ENCODE data around the gene MCF2L2. TPM values are rescaled to one million over a fixed set of nuclear protein-coding genes. Genes with fewer than 3 reads are reported as not detected.
A peak's percentile ranks its signal among the peaks of the same experiment; 100 is the strongest.

The MCF2L2 gene
- total and polyA plus RNA-seq, 7 experiments from 2014 or later, result 0.15 to 4.3 (median 0.47) TPM; not detected in 1

DNA sequence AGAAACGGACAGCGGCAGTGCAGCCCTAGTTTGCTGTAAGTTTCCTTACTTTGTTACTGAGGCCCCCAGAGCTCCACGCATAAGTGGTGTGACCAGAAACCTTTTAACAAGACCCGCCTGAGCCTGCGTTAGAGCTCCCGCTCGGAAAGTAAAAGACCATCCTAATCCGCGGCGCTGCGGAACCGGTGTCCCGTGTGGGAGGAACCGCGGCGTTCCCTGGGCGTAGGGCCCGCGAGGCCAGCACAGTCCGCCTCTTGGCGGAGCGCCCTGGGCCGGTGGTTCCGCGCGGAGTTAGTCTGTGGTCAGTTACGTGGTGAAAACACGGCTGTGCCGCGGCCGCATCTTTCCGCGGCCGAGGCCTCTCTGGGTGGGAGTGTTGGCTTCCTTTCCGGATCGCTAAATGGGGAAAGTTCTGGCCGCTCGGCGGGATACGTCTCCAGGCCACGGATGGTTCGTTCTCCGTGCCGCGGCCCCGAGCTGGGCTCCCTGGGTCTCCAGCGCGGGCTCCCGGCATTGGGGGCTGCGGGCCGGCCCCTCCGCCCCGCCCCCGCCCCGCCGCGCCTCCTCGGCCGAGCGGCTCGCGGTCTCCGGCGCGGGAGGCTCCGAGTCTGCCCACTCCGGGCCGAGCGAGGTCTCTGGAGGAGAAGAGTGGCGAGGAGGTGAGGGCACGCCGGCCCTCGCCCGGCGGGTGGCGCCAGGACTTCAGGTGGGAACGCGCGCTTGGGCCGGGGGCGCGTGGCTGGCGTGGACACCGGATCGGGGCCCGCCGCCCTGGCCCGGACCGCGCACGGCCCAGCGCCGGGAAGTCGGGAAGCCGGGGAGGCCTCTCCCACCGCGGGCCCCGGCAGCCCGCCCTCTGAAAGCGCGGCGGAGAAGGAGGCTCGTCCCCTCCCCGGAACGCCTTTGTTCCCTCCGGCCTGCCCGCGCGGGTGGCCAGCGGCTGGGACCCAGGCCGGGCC lies 174.6 kb downstream of the MCF2L2 start:
- Histone ChIP-seq H3K4me1 (ENCODE audit: control insufficient read depth in 2 of 2, insufficient read depth in 2 of 2, low read length in 2 of 2) (peaks cover 0 to 3% of the 10 kb centered on the region in 2 donors), H3K27ac (ENCODE audit: low read depth, low read length) (no peak overlapping the region), H3K9me3 (ENCODE audit: control insufficient read depth in 2 of 3, low read length in 3 of 3) (no peaks in the 10 kb centered on the region), H3K4me3 (ENCODE audit: low read length) (peak overlapping the region; percentile 73), H3K36me3 (ENCODE audit: control insufficient read depth in 2 of 3, insufficient read depth in 3 of 3, low read length in 3 of 3) (no peaks in the 10 kb centered on the region), H3K27me3 (ENCODE audit: control insufficient read depth in 2 of 2, insufficient read depth in 2 of 2, low read length in 2 of 2) (peaks cover 0 to 5% of the 10 kb centered on the region in 2 donors)
- Mint-ChIP-seq H3K36me3 (peaks cover 0 to 4% (median 4%) of the 10 kb centered on the region in 5 donors), H3K9me3 (peaks cover 0 to 5% (median 0%) of the 10 kb centered on the region in 11 donors), H3K4me1 (peaks cover 0 to 14% (median 11%) of the 10 kb centered on the region in 7 donors), H3K4me3 (peak overlapping the region; percentile 65 to 83 (median 76)), H3K27me3 (peaks cover 18 to 59% (median 49%) of the 10 kb centered on the region in 5 donors), H3K27ac (peak overlapping the region in 2 of 9 donors; percentile 9 to 46)
- intact Hi-C loops (cut with micrococcal nuclease), result loop anchor here (1.0 to 5.0 kb wide), 4 partner anchors 31 to 129 kb away; no protein-coding TSS in a partner anchor
- DNase-seq, result peak in 7 of 9 donors; percentile 3 to 56 (median 12)
- ATAC-seq, result peak; percentile 77
- ChIA-PET POLR2A (no interaction called here), CTCF (interaction anchor here (0.7 kb wide), 1 partner anchor 26 kb away, joined by 3 read pairs; no protein-coding TSS in a partner anchor)

DNA sequence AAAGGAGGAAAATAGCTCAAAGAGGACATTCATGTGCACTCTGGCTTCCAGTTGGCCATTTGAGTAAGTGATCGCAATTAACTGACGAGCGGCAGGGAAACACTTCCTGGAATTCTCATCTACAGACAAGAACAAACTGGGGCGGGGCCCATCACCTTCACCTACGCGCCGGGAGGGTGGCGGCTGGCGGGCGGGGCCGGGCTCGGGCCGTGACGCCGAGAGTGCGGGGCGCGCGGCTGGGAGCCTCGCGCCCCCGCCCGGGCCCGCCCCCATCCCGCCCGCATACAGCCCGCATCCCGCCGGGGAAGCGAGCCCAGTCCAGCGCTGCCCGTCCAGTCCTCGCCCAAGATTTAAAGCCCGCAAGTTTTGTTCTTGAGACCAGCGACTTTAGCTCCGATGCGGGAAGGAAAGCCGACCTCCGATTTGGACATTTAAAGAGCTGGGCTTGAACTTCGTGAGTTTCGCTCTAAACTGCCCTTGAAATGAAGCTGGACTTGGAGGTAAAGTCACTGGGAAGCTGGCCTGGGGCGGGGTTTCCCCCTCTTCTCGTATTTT lies 175.4 kb downstream of the MCF2L2 start, which contains the start of gene B3GNT5:
TSS of gene B3GNT5 (plus strand) at position 281 of the 555 bp plus-strand sequence. CDS start 16,546 bp downstream, outside the sequence.
- peaks cover 0 to 5% (median 0%) of the 10 kb centered on the region in 11 donors for H3K9me3 Mint-ChIP-seq
- Histone ChIP-seq H3K4me1 (ENCODE audit: control insufficient read depth in 2 of 2, insufficient read depth in 2 of 2, low read length in 2 of 2) (peaks cover 0 to 3% of the 10 kb centered on the region in 2 donors), H3K27ac (ENCODE audit: low read depth, low read length) (no peak within 1 kb of the TSS), H3K36me3 (ENCODE audit: control insufficient read depth in 2 of 3, insufficient read depth in 3 of 3, low read length in 3 of 3) (no peaks in the 10 kb centered on the region), H3K4me3 (ENCODE audit: low read length) (peak within 1 kb of the TSS; percentile 73), H3K9me3 (ENCODE audit: control insufficient read depth in 2 of 3, low read length in 3 of 3) (no peaks in the 10 kb centered on the region), H3K27me3 (ENCODE audit: control insufficient read depth in 2 of 2, insufficient read depth in 2 of 2, low read length in 2 of 2) (peaks cover 0 to 5% of the 10 kb centered on the region in 2 donors)
- ChIA-PET CTCF (interaction anchor here (0.7 kb wide), 1 partner anchor 25 kb away, joined by 3 read pairs; no protein-coding TSS in a partner anchor), POLR2A (no interaction called here)
- H3K27me3 Mint-ChIP-seq, result peaks cover 18 to 52% (median 42%) of the 10 kb centered on the region in 5 donors
- DNase-seq, result peak in 6 of 9 donors; percentile 2 to 60 (median 20)
- peaks cover 0 to 14% (median 11%) of the 10 kb centered on the region in 7 donors for H3K4me1 Mint-ChIP-seq
- peaks cover 0 to 4% (median 0%) of the 10 kb centered on the region in 5 donors for H3K36me3 Mint-ChIP-seq
- intact Hi-C loops (cut with micrococcal nuclease), result loop anchor here (1.0 to 5.0 kb wide), 4 partner anchors 32 to 130 kb away; no protein-coding TSS in a partner anchor
- peak within 1 kb of the TSS in 2 of 9 donors; percentile 9 to 46 for H3K27ac Mint-ChIP-seq
- peak; percentile 30 for ATAC-seq
- peak within 1 kb of the TSS; percentile 73 to 86 (median 78) for H3K4me3 Mint-ChIP-seq

DNA sequence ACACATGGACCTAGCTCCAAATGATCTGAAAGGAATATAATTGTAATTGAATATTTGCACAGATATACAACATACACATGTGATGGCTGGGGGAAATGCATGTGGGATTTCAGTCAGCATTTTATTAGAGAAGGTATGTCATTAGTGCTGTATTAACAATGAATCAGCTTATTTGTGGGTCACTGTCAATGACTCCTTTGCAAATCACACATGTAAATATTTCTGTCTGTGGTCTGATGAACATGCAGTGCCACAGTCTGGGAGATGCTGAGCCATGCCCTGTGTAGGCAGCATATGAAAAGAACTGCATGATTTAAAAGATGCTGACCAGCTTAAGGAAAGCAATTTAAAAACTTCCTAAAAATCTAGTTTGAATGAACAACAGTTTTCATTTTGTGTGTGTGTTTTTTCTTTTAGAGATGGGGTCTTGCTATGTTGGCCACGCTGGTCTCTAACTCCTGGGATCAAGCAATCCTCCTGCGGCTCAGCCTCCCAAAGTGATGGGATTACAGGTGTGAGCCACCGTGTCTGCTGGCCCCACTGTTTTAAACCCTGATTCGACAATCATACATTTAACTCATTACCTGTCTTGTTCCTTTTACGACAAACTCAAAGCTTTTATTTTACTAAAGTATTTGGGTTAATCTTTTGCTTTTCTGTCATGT lies 176.2 kb downstream of the MCF2L2 start:
- intact Hi-C loops (cut with micrococcal nuclease), result loop anchor here (2.0 to 5.0 kb wide), 3 partner anchors 35 to 131 kb away; no protein-coding TSS in a partner anchor

DNA sequence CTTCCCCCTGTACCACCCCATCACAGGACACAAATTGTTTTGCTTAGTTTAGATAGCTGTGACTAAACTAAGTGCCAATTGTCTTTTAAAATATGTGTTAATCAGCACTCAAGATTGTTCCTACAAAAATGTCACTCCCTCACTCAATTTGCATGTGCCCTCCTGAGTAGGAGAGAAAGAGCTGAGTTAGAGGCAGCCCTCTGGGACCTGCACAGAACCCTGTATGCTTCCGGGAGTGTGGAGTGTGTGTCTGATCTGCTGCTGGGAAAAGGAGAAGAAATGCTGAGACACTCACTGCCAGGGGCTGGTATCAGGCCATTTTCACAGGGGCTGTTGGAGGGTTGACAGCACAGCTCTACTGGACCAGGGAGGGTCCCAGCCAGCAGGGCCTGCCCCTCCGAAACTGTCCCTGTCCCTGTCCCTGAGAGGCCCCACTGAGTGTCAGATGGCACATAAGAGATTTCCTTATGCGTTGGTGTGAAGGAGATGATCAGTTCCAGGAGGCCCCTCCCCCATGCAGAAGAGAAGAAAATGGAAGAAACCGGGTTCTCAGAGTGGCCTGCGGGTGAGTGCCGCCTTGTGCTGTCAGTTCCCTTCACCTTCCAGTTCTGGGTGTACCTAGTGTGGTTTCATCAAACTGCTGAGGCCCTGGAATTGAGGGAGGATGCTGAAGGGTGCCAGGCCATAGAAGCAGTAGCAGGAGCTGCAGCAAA lies 179.3 kb downstream of the MCF2L2 start:
- Mint-ChIP-seq H3K4me3 (peak overlapping the region in 1 of 10 donors; percentile 1), H3K27me3 (peaks cover 6 to 20% (median 11%) of the 10 kb centered on the region in 5 donors), H3K9me3 (peaks cover 0 to 4% (median 1%) of the 10 kb centered on the region in 11 donors), H3K27ac (no peak overlapping the region), H3K4me1 (peaks cover 0 to 9% (median 5%) of the 10 kb centered on the region in 7 donors), H3K36me3 (peaks cover 0 to 4% (median 0%) of the 10 kb centered on the region in 5 donors)
- Histone ChIP-seq H3K4me1 (ENCODE audit: control insufficient read depth in 2 of 2, insufficient read depth in 2 of 2, low read length in 2 of 2) (peaks cover 0 to 3% of the 10 kb centered on the region in 2 donors), H3K4me3 (ENCODE audit: low read length) (no peak overlapping the region), H3K27ac (ENCODE audit: low read depth, low read length) (no peak overlapping the region), H3K9me3 (ENCODE audit: control insufficient read depth in 2 of 3, low read length in 3 of 3) (no peaks in the 10 kb centered on the region), H3K36me3 (ENCODE audit: control insufficient read depth in 2 of 3, insufficient read depth in 3 of 3, low read length in 3 of 3) (no peaks in the 10 kb centered on the region), H3K27me3 (ENCODE audit: control insufficient read depth in 2 of 2, insufficient read depth in 2 of 2, low read length in 2 of 2) (no peaks in the 10 kb centered on the region)
- ChIA-PET POLR2A (no interaction called here), CTCF (no interaction called here)
- ATAC-seq (no peak), DNase-seq (no peak)
- intact Hi-C loops (cut with micrococcal nuclease), result no loop called here

More for the DNA sequence above, 176.2 kb downstream of the MCF2L2 start:
- Mint-ChIP-seq H3K4me1 (peaks cover 0 to 14% (median 11%) of the 10 kb centered on the region in 7 donors), H3K4me3 (peak overlapping the region; percentile 61 to 86 (median 78)), H3K27ac (no peak overlapping the region), H3K36me3 (peaks cover 0 to 4% (median 0%) of the 10 kb centered on the region in 5 donors), H3K27me3 (peaks cover 18 to 44% (median 34%) of the 10 kb centered on the region in 5 donors), H3K9me3 (peaks cover 0 to 5% (median 0%) of the 10 kb centered on the region in 11 donors)
- Histone ChIP-seq H3K9me3 (ENCODE audit: control insufficient read depth in 2 of 3, low read length in 3 of 3) (no peaks in the 10 kb centered on the region), H3K4me1 (ENCODE audit: control insufficient read depth in 2 of 2, insufficient read depth in 2 of 2, low read length in 2 of 2) (peaks cover 0 to 3% of the 10 kb centered on the region in 2 donors), H3K36me3 (ENCODE audit: control insufficient read depth in 2 of 3, insufficient read depth in 3 of 3, low read length in 3 of 3) (no peaks in the 10 kb centered on the region), H3K27me3 (ENCODE audit: control insufficient read depth in 2 of 2, insufficient read depth in 2 of 2, low read length in 2 of 2) (peaks cover 0 to 5% of the 10 kb centered on the region in 2 donors), H3K27ac (ENCODE audit: low read depth, low read length) (no peak overlapping the region), H3K4me3 (ENCODE audit: low read length) (no peak overlapping the region)
- no peak for DNase-seq
- ChIA-PET POLR2A (no interaction called here), CTCF (no interaction called here)
- no peak for ATAC-seq

DNA sequence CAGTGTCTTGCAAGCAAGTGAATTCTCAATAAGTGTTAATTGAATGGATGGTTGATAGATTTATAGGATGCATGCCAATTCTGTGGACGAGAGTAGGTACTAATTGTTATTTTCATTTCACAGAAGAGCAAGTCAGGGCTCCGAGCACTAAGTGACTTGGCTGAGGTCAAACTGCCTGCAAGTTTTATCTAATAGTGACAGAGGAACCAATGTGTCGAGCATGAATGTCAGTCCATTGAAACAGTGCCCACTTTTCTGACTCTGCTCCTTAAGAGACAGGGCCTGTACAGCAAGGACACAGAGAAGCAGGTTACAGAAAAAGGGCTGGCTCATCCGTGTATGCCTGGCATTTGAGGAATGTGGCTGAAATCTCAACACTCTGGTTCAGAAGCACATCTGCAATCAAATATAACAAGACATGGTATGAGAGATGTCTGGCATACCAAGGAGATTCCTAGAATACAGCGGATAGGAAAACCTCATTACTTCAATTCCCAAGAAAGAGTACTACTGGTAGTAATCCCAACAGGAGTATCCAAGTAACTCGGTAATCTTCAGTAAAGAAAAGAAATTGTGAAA lies 181.3 kb downstream of the MCF2L2 start:
- H3K4me1 Mint-ChIP-seq, result peaks cover 0 to 4% (median 0%) of the 10 kb centered on the region in 7 donors
- H3K4me1 ChIP-seq (ENCODE audit: control insufficient read depth in 2 of 2, insufficient read depth in 2 of 2, low read length in 2 of 2), result no peaks in the 10 kb centered on the region
- H3K36me3 Mint-ChIP-seq, result peaks cover 0 to 9% (median 4%) of the 10 kb centered on the region in 5 donors
- H3K27ac Mint-ChIP-seq, result no peak overlapping the region
- no peak overlapping the region for H3K27ac ChIP-seq (ENCODE audit: low read depth, low read length)
- CTCF ChIA-PET, result no interaction called here
- peaks cover 0 to 15% (median 6%) of the 10 kb centered on the region in 5 donors for H3K27me3 Mint-ChIP-seq
- no peak overlapping the region for H3K4me3 Mint-ChIP-seq
- DNase-seq (no peak), ATAC-seq (no peak)
- intact Hi-C loops (cut with micrococcal nuclease), result no loop called here
- no peaks in the 10 kb centered on the region for H3K27me3 ChIP-seq (ENCODE audit: control insufficient read depth in 2 of 2, insufficient read depth in 2 of 2, low read length in 2 of 2)
- POLR2A ChIA-PET, result no interaction called here
- H3K9me3 ChIP-seq (ENCODE audit: control insufficient read depth in 2 of 3, low read length in 3 of 3), result peaks cover 0 to 9% (median 0%) of the 10 kb centered on the region in 3 experiments
- no peaks in the 10 kb centered on the region for H3K36me3 ChIP-seq (ENCODE audit: control insufficient read depth in 2 of 3, insufficient read depth in 3 of 3, low read length in 3 of 3)
- no peak overlapping the region for H3K4me3 ChIP-seq (ENCODE audit: low read length)
- peaks cover 0 to 22% (median 15%) of the 10 kb centered on the region in 11 donors for H3K9me3 Mint-ChIP-seq
